NCI-H1417 treated with DMSO at 0.1 percent for 48 hours (cell line): Measurements from ENCODE around the gene NBEA.
A peak's percentile ranks its signal among the peaks of the same experiment; 100 is the strongest.
"Not testable (repeated sequence)": the region's sequence is repeated elsewhere in the genome, so short reads cannot be mapped to it uniquely, and the experiment has no call there.

Experiments
- DNase-seq: peaks from one replicate; lab custom pipeline; 2025; lab: John Stamatoyannopoulos, UW

NBEA gene

DNA sequence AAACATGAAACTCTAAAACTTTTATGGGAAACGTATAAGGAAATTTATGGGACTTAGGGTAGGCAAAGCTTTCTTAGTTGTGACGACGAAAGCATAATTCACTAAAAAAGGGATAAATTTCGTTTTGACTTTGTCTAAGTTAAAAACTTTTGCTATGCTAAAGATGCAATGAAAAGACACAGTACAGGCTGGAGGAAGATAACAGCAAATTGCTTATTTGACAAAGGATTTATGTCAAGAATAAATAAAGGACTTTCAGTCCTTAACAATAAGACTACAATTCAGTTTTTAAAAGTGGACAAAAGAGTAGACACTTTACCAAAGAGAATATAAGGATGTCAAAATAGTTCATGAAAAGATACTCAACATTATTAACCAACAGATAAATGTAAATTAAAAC is 150.2 kb downstream of the NBEA start:
- no peak for DNase-seq

DNA sequence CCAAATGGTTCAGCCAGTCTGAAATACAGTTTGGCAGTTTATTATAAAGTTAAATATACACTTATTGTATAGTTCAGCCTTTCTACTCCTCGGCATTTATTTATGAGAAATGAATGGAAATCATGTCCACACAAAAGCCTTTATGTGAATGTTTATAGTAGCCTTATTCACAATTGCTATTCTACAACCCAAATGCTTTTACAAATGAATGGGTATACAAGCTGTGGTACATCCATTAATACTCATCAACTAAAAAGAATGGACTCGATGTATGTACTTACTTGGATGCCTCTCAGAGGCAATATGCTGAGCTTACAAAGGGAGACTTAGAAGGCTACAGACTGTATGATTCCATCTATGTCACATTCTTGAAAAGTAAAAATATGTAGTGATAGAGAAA is 150.7 kb downstream of the NBEA start:
- DNase-seq, result no peak

DNA sequence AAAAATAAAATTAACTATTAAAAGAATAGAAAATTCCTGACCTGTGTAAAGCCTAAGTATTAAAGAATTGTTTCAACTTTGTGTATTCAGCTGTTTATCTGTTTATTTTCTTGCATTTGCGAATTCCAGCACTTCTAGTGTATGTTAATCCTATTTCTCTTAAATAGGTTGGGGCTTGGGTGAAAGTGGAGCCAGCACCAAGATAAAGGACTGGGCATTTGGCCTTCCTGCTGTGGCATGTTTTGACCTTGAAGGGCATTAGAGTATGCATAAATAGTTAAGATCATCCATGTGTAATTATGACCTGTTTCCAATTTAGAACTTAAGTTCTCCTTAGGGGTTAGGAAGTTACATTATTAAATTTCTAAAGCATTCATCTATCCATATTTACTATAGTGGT is 151.3 kb downstream of the NBEA start:
- no peak for DNase-seq

DNA sequence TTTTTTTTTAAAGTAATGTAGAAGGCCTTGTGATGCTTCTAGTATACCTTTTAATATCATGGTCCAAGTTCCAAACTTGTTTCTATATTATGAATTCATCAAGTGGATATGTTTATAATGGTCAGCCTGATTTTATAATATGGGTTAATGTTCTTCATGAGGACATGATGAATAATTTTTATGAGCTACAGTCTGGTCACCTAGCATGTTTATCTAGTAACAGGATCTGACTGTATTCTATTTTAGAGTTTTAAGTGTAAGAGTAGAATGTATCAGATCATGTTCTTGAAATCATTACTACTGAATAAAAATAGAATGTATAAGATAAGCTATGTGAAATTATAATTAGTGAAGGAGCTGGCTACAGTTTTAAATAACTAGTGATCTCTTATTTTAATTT is 164.7 kb downstream of the NBEA start:
- not testable (repeated sequence) for DNase-seq

DNA sequence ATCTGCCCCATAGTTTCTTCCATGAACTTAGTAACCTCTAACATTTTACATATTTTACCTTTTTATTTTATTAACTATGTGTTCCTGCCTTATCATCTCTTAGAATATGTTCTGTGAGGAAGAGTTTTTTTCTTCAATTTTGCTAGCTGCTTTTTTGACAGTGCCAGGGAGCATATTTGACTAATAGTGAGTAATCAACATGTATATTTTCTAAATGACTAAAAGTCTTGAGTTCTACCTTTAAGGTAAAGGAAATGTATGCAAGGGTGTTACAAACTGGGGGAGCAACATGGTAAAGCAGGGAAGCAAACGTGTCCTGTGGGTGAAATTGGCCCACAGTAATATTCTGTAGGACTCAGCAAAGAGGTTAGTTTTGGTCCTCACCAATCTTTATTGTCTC is 165.5 kb downstream of the NBEA start:
- no peak for DNase-seq

DNA sequence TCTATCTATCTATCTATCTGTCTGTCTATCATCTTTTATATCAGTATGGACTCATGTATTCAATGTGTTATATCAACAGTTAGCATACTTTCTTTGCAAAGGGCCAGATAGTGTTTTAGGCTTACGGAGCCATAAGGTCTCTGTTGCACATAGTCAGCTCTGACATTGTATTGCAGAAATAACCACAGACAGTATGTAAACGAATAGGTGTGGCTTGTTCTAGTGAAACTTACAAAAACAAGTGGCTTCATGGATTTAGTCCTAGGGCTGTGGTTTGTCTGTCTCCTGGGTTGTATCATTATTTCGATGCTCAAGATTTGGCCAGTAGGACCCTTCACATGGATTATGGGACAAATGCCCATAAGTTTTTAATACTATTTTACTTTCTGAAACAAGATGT is 171.5 kb downstream of the NBEA start:
- not testable (repeated sequence) for DNase-seq

DNA sequence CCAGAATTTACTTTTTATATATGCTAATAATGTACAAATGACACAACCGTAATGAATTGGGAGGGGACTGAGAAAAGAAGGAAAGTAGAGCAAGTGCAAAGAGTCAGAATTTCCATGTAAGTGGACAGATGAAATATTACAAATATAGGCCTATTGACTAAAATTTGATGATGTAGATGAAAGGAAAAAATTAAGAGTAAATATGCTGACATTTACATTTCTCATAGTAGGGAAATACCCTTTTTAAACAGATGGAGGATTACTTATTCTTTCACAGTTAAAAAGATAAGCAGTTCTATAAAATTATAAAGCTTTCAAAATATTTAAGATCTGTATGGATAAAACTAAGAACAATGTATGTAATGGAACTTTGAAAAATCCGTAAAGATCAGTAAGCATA is 185.4 kb downstream of the NBEA start:
- no peak for DNase-seq

DNA sequence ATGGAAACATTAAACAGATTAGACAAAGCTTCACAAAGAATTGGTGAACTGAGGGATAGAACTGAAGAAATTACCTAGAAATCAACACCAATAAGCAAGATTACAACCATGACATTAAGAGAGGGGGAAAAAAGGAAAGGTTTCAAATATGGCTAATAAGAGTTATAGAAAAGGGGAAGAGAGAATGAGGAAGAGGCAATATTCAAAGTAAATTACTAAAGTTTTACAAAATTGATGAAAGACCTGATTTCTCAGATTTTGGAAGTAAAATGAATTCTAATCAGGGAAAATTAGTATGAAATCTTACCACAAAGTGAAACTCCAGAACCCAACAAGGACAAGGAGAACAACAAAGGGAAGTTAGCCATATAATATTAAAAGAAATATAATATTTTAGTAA is 187.4 kb downstream of the NBEA start:
- no peak for DNase-seq

DNA sequence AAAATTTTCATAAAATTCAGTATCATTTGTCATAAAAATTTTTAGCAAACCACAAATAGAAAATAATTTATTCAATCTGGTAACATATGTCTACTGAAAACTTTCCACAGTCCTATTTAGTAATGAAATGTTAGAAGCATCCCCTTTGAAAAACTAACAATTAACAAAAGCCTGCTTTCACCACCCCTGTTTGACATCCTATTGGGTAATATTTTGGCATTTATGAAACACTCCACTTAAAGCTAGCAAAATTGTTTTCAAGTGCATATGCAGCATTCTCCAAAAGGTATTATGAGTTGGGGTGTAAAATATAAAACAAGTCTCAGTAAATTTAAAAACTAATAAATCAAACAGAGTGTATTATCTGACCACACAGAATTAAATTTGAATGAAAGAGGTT is 189.4 kb downstream of the NBEA start:
- no peak for DNase-seq

DNA sequence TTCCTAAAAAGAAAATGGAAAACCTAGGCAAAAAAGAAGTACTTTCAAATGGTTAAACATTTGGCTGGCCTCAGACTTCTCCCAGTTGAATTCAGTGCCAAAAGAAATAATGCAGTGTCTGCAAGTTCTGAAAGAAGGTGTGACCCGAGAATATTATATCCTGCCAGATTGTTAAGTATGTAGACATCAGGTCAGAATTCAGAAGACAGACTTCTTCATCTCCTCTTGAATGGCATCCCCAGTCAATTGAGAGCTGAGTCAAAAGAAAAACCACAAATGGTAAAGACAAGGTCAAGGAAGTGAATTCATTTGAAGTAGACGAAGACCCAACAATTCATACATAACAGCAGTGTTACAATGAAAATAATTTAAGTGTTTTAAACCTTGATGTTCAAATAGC is 194.5 kb downstream of the NBEA start:
- no peak for DNase-seq

DNA sequence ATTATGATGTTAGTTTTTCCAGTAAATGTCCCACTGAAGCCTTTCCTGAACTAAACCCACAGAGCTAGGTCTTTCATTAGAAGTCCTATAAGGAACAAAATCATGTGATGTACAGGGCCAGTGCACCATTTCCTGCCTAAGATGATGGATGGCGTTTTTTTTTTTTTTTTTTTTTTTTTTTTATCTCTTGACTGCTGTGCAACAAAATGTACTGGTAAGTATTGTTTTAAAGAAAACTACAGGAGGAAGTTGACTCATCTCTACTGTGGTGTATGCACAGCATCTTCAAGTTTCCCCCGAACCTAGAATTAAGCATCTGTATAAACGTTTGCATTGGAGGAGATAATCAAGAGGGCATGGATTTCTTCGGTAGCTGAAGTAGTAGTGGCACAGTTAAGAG is 197.5 kb downstream of the NBEA start:
- no peak for DNase-seq

DNA sequence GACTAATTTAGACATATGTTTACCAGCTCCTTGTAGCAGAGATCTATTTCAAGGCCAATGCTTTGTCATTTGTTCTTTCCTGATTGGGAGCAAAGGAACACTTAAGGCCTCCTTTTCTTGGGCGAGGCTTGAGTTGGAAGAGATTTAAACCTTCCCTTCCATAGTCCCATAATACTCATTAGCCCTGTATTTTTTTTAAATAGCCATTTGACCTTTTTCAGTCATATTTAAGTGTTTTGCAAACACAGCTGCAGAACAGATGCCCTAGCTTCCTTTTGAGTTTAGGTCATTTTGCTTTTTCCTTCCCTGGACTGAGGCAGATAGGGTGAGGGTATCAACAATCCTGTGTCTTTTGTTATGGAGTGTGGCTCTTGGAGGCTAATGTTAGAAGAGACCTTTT is 198.3 kb downstream of the NBEA start:
- no peak for DNase-seq

DNA sequence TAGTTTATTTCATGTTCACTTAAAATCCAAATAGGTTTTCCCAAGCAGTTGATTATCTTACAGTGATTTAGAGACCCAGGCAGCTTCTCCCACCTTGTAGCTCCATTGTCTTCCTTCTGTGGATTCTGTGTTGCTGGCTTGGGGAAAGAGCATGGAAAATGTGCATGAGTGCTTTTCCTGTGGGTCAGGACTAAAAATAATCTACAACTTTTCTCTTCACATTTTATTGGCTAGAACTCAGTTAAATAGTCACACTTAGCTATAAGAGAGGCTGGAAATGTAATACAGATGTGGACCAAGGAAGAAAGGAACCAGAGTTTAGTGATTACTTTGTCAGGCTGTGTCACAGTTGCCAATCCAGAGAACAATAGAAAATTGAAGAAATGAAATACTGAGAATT is 198.8 kb downstream of the NBEA start:
- DNase-seq, result no peak

DNA sequence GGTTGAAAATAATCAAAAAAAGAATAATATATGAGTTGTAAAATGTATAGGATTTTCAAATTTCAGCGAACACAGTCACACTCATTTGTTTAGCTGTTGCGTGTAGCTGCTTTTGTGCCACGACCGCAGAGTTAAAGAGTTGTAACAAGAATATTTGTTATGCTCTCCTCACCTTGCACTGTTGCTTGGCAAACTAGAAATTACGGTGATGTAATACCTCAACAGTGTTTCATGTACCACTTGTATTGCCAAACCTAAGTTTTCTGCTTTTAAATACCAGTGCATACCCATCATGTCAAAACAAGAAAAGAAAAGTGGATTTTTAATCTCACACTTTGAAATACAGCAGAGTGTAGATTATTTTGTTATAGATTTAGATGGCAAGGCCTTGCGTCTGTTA is 201.1 kb downstream of the NBEA start:
- DNase-seq, result no peak

DNA sequence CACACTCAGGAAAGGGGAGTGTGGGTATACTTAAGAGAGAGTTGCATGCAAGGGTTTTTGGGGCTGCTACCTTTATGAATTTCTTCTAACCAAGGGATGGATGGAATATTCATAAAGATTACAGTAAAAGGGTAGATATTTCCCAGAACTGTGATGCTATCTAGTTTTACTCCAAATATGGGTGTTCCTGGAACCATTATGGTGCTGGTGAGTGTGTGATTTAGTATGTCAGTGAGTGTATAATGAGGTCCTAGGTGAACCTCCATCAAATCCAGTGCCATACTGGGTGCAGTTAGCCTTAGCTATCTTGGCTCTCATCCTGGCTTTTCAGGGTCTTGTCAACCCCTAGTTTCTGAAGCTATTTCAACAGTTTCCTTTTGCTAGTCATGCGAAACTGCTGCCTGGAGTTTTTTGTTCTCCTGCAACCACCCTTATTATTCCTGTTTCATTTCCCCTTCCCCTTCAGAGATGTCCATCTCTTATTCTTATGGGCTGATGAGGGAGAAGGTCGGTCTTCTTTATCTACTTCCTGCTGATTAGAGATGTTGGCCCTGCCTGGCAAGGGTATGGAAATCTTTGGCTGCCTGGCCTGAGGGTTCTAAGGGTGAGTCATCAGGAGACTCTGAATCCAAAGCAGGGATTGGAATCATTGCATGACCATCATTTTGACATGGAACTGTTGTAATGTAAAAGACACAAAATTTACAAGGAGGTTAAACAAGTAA is 202.3 kb downstream of the NBEA start:
- no peak for DNase-seq

DNA sequence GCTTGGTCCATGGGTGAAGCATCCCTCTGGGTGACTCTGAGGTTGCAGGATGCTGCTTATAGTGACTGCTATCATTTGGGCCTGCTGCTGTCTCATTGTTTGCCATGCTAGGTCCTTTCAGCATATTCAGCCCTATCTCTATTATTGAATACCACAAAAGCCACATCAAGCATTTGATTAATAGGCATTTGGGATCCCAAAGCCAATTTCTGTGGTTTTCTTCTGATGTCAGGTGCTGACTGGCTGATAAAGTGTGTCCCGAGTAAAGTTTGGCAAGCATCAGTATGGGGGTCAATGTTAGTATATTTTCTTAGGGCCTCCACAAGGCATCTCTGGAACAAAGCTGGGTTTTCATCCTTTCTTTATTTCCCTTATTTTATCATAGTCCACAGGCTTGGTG is 204.6 kb downstream of the NBEA start:
- no peak for DNase-seq

DNA sequence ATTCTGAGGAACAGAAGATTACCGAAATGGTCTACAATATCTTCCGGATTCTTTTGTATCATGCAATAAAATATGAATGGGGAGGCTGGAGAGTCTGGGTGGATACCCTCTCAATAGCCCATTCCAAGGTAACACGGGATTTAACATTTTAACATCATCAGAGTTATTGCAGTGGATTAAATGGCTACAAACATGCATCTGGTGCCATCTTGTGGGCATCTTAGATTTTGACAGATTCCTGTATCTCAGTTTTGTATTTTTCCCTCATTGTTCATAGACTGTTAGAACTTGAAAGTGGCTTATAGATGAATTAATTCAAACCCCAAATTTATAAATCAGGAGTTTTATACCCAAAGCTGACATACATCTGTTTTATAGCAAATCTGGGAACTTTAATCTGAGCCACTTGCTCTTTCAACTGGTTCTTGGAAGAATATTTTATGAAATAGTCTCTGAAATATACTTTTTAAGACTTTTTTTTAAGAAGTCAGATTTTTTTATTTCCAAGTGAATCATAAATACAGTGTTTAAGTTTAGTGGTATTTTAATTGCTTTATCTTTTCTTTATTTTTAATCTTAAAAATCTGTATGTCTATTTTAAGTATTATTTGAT is 215.2 kb downstream of the NBEA start:
- DNase-seq, result no peak

DNA sequence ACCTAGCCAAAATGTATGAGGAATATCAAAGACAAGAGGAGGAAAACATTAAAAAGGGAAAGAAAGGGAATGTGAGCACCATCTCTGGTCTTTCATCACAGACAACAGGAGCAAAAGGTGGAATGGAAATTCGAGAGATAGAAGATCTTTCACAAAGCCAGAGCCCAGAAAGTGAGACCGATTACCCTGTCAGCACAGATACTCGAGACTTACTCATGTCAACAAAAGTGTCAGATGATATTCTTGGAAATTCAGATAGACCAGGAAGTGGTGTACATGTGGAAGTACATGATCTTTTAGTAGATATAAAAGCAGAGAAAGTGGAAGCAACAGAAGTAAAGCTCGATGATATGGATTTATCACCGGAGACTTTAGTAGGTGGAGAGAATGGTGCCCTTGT is 217.0 kb downstream of the NBEA start:
- DNase-seq, result no peak

DNA sequence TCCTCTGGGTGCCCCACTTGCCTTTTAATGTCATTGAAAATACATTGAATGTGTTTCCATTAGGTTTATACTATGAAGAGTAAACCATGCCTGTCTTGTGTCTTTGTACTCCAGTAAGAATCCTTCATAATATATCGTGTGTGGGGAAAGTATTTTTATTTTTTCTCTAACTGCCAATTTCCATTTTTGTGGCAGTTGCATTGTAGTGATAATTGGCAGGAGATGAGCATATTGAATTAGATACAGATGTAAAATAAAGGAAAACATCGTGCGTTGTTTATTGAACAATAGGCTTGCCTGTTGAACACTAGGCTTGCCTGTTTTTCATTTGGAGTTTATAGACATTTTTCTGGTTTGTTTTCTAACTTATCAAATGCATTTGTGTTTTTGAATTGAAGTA is 218.8 kb downstream of the NBEA start:
- no peak for DNase-seq

DNA sequence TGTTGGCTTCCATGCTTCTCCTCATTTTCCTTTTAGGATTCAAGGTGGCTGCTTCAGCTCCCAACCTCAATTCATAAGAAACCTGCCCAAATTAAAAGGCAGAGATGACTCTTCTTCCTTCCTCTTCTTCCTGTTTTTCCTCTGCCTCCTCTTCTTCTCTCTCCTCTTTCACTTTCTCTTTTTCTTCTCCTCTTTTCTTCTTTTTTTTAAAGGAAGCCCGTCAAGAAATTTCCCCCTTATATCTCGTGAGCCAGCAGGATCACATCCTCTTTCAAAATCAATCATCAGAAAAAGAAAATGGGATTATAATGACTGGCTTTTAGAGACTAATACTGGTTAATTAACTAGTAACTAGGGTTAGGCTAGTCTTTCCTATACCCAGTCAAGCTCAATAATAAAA is 220.3 kb downstream of the NBEA start:
- DNase-seq, result no peak

DNA sequence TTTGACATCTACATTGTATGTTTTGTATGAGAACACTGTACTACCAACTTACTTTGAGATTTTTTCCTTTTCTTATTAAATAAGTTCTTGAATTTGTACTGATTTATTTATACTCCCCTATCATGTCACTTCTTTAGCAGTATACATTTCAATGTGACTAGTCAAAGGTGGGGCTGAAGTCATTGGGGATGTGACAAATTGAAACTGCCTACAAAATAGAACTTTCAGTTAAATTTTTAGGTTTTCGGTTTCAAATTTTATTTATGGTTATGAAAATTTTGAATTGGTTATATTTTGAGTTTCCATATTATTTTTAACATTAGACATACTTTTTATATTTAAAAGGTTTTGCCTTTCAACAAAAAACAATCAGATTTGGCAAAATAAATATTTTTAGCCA is 221.6 kb downstream of the NBEA start:
- DNase-seq, result no peak

DNA sequence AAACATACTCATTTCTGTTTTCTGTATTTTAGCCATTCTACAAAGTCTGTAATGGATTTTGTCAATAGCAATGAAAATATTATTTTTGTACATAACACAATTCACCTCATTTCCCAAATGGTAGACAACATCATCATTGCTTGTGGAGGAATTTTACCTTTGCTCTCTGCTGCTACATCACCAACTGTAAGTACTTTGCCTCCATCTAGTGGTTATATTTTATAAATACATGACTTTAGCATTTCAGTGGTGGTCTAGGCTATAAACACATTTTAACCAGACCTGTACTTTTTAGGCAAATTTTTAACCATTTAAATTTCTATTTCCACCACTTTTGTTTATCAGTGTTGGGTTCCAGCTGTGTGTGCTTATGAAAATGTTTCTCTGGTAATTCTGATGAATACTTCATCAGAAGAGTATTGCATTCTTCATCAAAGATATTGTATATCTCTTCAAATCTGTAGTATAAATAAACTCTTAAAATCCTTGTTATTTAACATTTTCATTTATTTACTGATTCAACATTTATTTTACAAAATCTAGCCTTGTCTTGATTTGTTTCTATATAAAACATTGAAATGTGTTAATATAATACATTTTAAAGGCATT is 222.4 kb downstream of the NBEA start:
- DNase-seq, result peak; percentile 44

DNA sequence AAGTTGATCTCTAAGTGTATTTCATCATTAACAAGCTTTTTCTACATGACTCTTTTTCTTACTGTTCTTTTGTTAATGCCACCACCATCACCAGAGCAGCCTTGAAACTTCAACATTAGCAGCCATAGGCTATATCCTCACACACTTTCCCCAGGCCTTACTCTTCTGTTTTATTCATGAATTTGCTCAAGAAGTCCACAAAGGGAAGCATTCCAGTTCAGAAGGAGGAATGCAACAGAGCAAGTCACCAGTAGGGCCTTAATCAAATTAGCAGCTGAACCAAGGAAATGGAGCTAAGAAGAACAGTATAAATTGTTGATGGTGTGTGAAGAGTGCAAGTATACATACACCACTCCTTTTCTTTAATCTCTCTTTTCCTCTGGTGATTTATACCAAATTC is 223.1 kb downstream of the NBEA start:
- DNase-seq, result no peak

DNA sequence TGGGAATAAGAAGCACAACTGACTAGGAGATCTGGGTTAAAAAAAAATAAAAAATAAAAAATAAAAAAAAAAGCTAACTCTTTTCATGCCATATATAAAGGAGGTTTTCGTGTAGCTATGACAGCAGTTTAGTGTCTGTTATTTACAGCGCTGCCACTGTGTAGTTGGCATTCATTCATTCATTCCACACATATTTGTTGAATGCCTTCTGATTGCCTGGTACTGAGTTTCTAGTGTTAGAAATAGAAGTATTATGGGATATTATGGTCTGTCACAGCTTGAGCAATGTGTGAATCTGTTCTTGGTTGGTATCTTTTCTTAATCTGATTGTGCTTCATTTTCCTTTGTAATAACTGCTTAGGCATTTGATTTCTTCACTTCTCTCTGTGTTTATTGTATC is 237.4 kb downstream of the NBEA start:
- DNase-seq, result no peak
